CD4-positive, CD25-positive, alpha-beta regulatory T cell (primary cell): ENCODE results near the gene KPTN. TPM values are rescaled to one million over a fixed set of nuclear protein-coding genes. Genes with fewer than 3 reads are reported as not detected.

Experiments used
- ATAC-seq, 2 donors: fragments of 150-1000 bp; cut with Tn5 transposase; one replicate each; pipeline ENCODE4 v1.10.0; 2021; ENCODE audit warnings: low read depth in 2 of 2, moderate number of reproducible peaks in 2 of 2, moderate library complexity in 1 of 2
- DNase-seq, 3 donors: peaks; one replicate each; pipeline versions ENCODE4 v3.0.0 to v3.0.0-alpha.2; 2012 to 2022; ENCODE audit warnings: mixed read lengths in 1 of 3
- H3K27ac ChIP-seq: one replicate; pipeline ENCODE4 v1.7.0; 2013; ENCODE audit warnings: mild to moderate bottlenecking, low read length; ENCODE audit not compliant: insufficient read depth, poor library complexity, severe bottlenecking
- H3K27me3 ChIP-seq: one replicate; pipeline ENCODE4 v1.7.0; 2013; ENCODE audit warnings: low read length; ENCODE audit not compliant: control insufficient read depth, insufficient read depth
- H3K36me3 ChIP-seq: one replicate; pipeline ENCODE4 v1.7.0; 2013; ENCODE audit warnings: mild to moderate bottlenecking, low read length, moderate library complexity; ENCODE audit not compliant: control insufficient read depth, insufficient read depth
- H3K4me1 ChIP-seq: 2 replicates; pipeline ENCODE4 v1.7.0; 2013; ENCODE audit warnings: mild to moderate bottlenecking, low read length; ENCODE audit not compliant: insufficient read depth, control insufficient read depth, poor library complexity, severe bottlenecking
- H3K4me3 ChIP-seq: one replicate; pipeline ENCODE4 v1.7.0; 2013; ENCODE audit warnings: low read depth, mild to moderate bottlenecking, low read length, moderate library complexity
- H3K9me3 ChIP-seq, 2 experiments: 1 replicate in 1 of 2; 2 replicates in 1 of 2; pipeline ENCODE4 v1.7.0; 2013; ENCODE audit warnings: low read length in 2 of 2, mild to moderate bottlenecking in 1 of 2, moderate library complexity in 1 of 2; ENCODE audit not compliant: control insufficient read depth in 2 of 2
- H3K27ac Mint-ChIP-seq, 3 donors: one replicate each; pipeline ENCODE4 v1.8.0; 2020 to 2022; ENCODE audit warnings: mild to moderate bottlenecking in 3 of 3, mixed read lengths in 3 of 3, moderate library complexity in 2 of 3
- H3K27me3 Mint-ChIP-seq: one replicate; pipeline ENCODE4 v1.8.0; 2022; ENCODE audit warnings: mild to moderate bottlenecking, mixed read lengths
- H3K36me3 Mint-ChIP-seq: one replicate; pipeline ENCODE4 v1.8.0; 2020; ENCODE audit warnings: mixed read lengths
- H3K4me1 Mint-ChIP-seq, 4 donors: one replicate each; pipeline ENCODE4 v1.8.0; 2020 to 2022; ENCODE audit warnings: mixed read lengths in 4 of 4, mild to moderate bottlenecking in 1 of 4
- H3K4me3 Mint-ChIP-seq, 4 donors: one replicate each; pipeline ENCODE4 v1.8.0; 2020 to 2022; ENCODE audit warnings: mild to moderate bottlenecking in 4 of 4, mixed read lengths in 4 of 4, moderate library complexity in 3 of 4
- H3K9me3 Mint-ChIP-seq, 7 donors: one replicate each; pipeline ENCODE4 v1.8.0; 2020 to 2022; ENCODE audit warnings: mixed read lengths in 7 of 7, mild to moderate bottlenecking in 3 of 7, moderate library complexity in 2 of 7
- polyA plus RNA-seq, 4 donors: library from polyadenylated mRNA; unstranded; fragments of 300-500 nt; fragmentation: Illumina TruSeq; gene quantifications; one replicate each; pipeline ENCODE4 v1.2.3, GENCODE V29; 2021
- total RNA-seq: library from RNA; stranded (reverse); gene quantifications from one replicate; pipeline ENCODE4 v1.2.3, GENCODE V29; 2022

Gene KPTN
- total and polyA plus RNA-seq, 5 donors from 2014 or later: 2.7 to 6.2 (median 3.8) TPM

- ATAC-seq (no peak), DNase-seq (peak in 2 of 3 donors; percentile 39 to 76)
- peaks cover 0 to 1% (median 0%) of the 10 kb centered on the region in 7 donors for H3K9me3 Mint-ChIP-seq
- peaks cover 0 to 48% (median 21%) of the 10 kb centered on the region in 4 donors for H3K4me1 Mint-ChIP-seq
- peaks cover 40% of the 10 kb centered on the region for H3K27me3 Mint-ChIP-seq
- H3K27ac Mint-ChIP-seq: peak overlapping the region in 1 of 3 donors; percentile 18
- no peaks in the 10 kb centered on the region for H3K36me3 Mint-ChIP-seq
- Histone ChIP-seq H3K9me3 (no peaks in the 10 kb centered on the region), H3K27ac (no peak overlapping the region), H3K27me3 (peaks cover 4% of the 10 kb centered on the region), H3K4me1 (peaks cover 18% of the 10 kb centered on the region), H3K4me3 (peak overlapping the region; percentile 59), H3K36me3 (no peaks in the 10 kb centered on the region)
- H3K4me3 Mint-ChIP-seq: peak overlapping the region; percentile 42 to 94 (median 58)
These were observed 48.8 kb downstream of the KPTN start for GRCh38 chr19:47435196-47435595.

DNA sequence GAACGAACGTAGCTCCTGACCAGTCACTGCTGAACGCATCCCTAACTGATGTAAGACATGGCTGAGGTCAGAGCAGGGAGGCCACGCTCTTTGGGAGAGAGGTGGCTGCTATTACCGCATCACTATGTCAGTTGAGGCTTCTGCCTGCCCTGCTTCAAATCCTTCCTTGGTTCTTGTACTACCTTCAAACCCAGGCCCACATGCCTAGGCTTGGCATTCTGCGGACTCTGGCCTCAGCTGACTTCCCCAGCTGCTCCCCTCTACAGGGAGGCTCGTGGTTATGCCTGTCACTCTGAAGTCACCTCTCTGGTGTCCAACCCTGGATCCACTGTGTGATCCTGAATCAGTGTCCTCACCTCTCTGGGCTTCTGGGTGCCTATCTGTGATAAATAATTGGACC, 49.9 kb downstream of the KPTN start:
- Mint-ChIP-seq H3K36me3 (no peaks in the 10 kb centered on the region), H3K9me3 (peaks cover 0 to 1% (median 0%) of the 10 kb centered on the region in 7 donors), H3K4me1 (peaks cover 0 to 56% (median 21%) of the 10 kb centered on the region in 4 donors), H3K27me3 (peaks cover 33% of the 10 kb centered on the region), H3K27ac (no peak overlapping the region), H3K4me3 (peak overlapping the region in 1 of 4 donors; percentile 50)
- no peak overlapping the region for H3K4me3 ChIP-seq
- peaks cover 4% of the 10 kb centered on the region for H3K27me3 ChIP-seq
- H3K36me3 ChIP-seq: no peaks in the 10 kb centered on the region
- peaks cover 29% of the 10 kb centered on the region for H3K4me1 ChIP-seq
- DNase-seq: no peak
- no peak overlapping the region for H3K27ac ChIP-seq
- H3K9me3 ChIP-seq: no peaks in the 10 kb centered on the region
- no peak for ATAC-seq

DNA sequence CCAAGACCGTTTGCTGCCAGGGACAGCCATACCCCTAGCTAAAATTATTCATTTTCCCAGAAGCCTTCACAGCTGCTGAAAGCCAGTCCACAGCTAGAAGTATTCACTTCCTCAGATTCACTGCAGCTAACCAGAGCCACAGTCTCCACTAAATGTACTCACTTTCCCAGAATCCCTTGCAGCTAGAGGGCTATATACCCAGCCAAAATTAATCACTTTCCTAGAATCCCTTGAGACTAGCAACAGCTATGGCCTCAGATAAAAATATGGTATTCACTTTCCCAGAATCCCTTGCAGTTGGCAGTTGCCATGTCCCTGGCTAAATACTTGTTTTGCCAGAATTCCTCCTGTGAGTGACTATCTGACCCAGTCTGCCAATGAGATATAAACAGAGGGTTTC, 50.9 kb downstream of the KPTN start:
- H3K4me3 Mint-ChIP-seq: peak overlapping the region in 2 of 4 donors; percentile 23 to 40
- no peak for ATAC-seq
- H3K4me1 ChIP-seq: peaks cover 39% of the 10 kb centered on the region

DNA sequence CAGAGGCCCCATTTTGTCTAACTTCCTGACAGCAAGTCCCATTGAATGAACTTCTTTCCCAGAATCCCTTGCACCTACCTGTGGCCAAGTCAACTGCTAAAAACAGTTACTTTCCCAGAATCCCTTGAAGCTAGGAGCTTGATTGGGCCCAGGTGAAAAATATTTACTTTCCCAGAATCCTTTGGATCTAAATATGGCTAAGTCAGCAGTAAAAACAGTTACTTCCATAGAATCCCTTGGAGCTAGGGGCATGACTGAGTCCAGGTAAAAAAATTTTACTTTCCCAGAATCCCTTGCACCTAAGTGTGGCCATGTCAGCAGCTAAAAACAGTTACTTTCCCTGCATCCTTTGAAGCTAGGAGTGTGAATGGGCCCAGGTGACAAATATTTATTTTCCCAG, 51.5 kb downstream of the KPTN start:
- H3K4me3 ChIP-seq: no peak overlapping the region
- Mint-ChIP-seq H3K27ac (no peak overlapping the region), H3K4me3 (peak overlapping the region in 2 of 4 donors; percentile 6 to 38)

More for the DNA sequence above, 50.9 kb downstream of the KPTN start:
- H3K27ac ChIP-seq: no peak overlapping the region
- no peaks in the 10 kb centered on the region for H3K9me3 ChIP-seq
- no peaks in the 10 kb centered on the region for H3K36me3 Mint-ChIP-seq
- DNase-seq: peak in 1 of 3 donors; percentile 37
- no peaks in the 10 kb centered on the region for H3K36me3 ChIP-seq
- H3K4me1 Mint-ChIP-seq: peaks cover 0 to 58% (median 21%) of the 10 kb centered on the region in 4 donors
- H3K27me3 ChIP-seq: peaks cover under 1% of the 10 kb centered on the region
- no peak overlapping the region for H3K27ac Mint-ChIP-seq
- H3K4me3 ChIP-seq: no peak overlapping the region
- peaks cover 0 to 1% (median 0%) of the 10 kb centered on the region in 7 donors for H3K9me3 Mint-ChIP-seq
- H3K27me3 Mint-ChIP-seq: peaks cover 26% of the 10 kb centered on the region

DNA sequence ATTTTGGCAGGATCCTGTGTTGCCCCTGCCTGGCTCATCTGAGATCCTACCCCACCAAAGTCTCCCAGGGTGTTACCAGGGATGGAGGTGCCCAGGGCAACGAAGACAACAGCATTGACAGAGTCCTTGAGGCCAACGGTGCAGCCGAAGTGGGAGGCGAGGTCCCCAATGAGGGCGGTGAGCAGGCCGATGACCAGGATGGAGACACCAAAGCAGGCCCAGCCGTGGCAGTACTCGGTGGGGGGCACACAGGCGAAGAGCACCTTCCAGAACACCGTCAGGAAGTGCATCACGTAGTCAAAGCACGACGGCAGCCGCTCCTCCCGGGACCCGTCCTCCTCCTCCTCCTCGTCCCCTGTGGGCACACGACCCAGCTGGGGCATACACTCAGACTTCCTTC, 51.9 kb downstream of the KPTN start:
- H3K9me3 Mint-ChIP-seq: peaks cover 0 to 1% (median 0%) of the 10 kb centered on the region in 7 donors
- peak overlapping the region in 2 of 4 donors; percentile 6 to 38 for H3K4me3 Mint-ChIP-seq
- no peak overlapping the region for H3K4me3 ChIP-seq

More for the DNA sequence above, 51.5 kb downstream of the KPTN start:
- Mint-ChIP-seq H3K27me3 (peaks cover 25% of the 10 kb centered on the region), H3K9me3 (peaks cover 0 to 1% (median 0%) of the 10 kb centered on the region in 7 donors), H3K36me3 (no peaks in the 10 kb centered on the region), H3K4me1 (peaks cover 0 to 56% (median 21%) of the 10 kb centered on the region in 4 donors)
- Histone ChIP-seq H3K27ac (no peak overlapping the region), H3K36me3 (no peaks in the 10 kb centered on the region), H3K9me3 (no peaks in the 10 kb centered on the region), H3K27me3 (no peaks in the 10 kb centered on the region), H3K4me1 (peaks cover 45% of the 10 kb centered on the region)
- ATAC-seq (no peak), DNase-seq (no peak)

GRCh38 chr19:47430041-47430802, 53.8 kb downstream of the KPTN start:
- peaks cover 37% of the 10 kb centered on the region for H3K4me1 ChIP-seq
- H3K9me3 ChIP-seq: no peaks in the 10 kb centered on the region
- H3K9me3 Mint-ChIP-seq: peaks cover 0 to 1% (median 0%) of the 10 kb centered on the region in 7 donors
- no peak overlapping the region for H3K27ac Mint-ChIP-seq
- DNase-seq (peak in 1 of 3 donors; percentile 66), ATAC-seq (peak in 1 of 2 donors; percentile 26)
- no peaks in the 10 kb centered on the region for H3K27me3 ChIP-seq
- peaks cover 33% of the 10 kb centered on the region for H3K27me3 Mint-ChIP-seq
- no peaks in the 10 kb centered on the region for H3K36me3 ChIP-seq
- H3K4me1 Mint-ChIP-seq: peaks cover 0 to 35% (median 12%) of the 10 kb centered on the region in 4 donors
- H3K4me3 Mint-ChIP-seq: peak overlapping the region in 3 of 4 donors; percentile 42 to 64 (median 55)
- no peak overlapping the region for H3K27ac ChIP-seq
- no peaks in the 10 kb centered on the region for H3K36me3 Mint-ChIP-seq
- H3K4me3 ChIP-seq: no peak overlapping the region

More for the DNA sequence above, 51.9 kb downstream of the KPTN start:
- peaks cover 0 to 53% (median 21%) of the 10 kb centered on the region in 4 donors for H3K4me1 Mint-ChIP-seq
- H3K27ac Mint-ChIP-seq: peak overlapping the region in 1 of 3 donors; percentile 48
- H3K27me3 Mint-ChIP-seq: peaks cover 24% of the 10 kb centered on the region
- no peaks in the 10 kb centered on the region for H3K36me3 Mint-ChIP-seq
- Histone ChIP-seq H3K27ac (no peak overlapping the region), H3K27me3 (no peaks in the 10 kb centered on the region), H3K4me1 (peaks cover 49% of the 10 kb centered on the region), H3K9me3 (no peaks in the 10 kb centered on the region), H3K36me3 (no peaks in the 10 kb centered on the region)
- ATAC-seq: no peak
- no peak for DNase-seq

GRCh38 chr19:47429140-47429793, 54.8 kb downstream of the KPTN start:
- Mint-ChIP-seq H3K9me3 (peaks cover 0 to 2% (median 0%) of the 10 kb centered on the region in 7 donors), H3K4me1 (peaks cover 0 to 28% (median 8%) of the 10 kb centered on the region in 4 donors), H3K4me3 (peak overlapping the region in 2 of 4 donors; percentile 35 to 55), H3K27me3 (peaks cover 39% of the 10 kb centered on the region), H3K36me3 (no peaks in the 10 kb centered on the region), H3K27ac (no peak overlapping the region)
- ATAC-seq: no peak
- no peak overlapping the region for H3K27ac ChIP-seq
- peaks cover 3% of the 10 kb centered on the region for H3K27me3 ChIP-seq
- no peak overlapping the region for H3K4me3 ChIP-seq
- DNase-seq: no peak
- no peaks in the 10 kb centered on the region for H3K9me3 ChIP-seq
- peaks cover 35% of the 10 kb centered on the region for H3K4me1 ChIP-seq
- no peaks in the 10 kb centered on the region for H3K36me3 ChIP-seq
